Body of pancreas (tissue), 4 donors: ENCODE measurements around the gene P2RX6. TPM values are rescaled to one million over a fixed set of nuclear protein-coding genes. Genes with fewer than 3 reads are reported as not detected.

Source experiments
- ATAC-seq: fragments of 150-250 bp; one replicate; pipeline ENCODE4 v1.9.1; 2016
- DNase-seq, 4 donors: peaks; one replicate each; pipeline ENCODE4 v3.0.0-alpha.2; 2019
- H3K27ac ChIP-seq, 4 donors: fragments of 200-600 bp; sonication (generic); 1 replicate in 3 of 4; 2 replicates in 1 of 4; pipeline versions ENCODE4 v1.5.1 to v1.6.1; 2016 to 2019; ENCODE audit warnings: mild to moderate bottlenecking in 1 of 4, mixed read lengths in 1 of 4, moderate library complexity in 1 of 4
- H3K27me3 ChIP-seq, 2 donors: fragments of 200-600 bp; sonication (generic); one replicate each; pipeline ENCODE4 v1.6.0; 2016; ENCODE audit warnings: mild to moderate bottlenecking in 1 of 2
- H3K36me3 ChIP-seq, 2 donors: fragments of 200-600 bp; sonication (generic); replicated peaks in 1 of 2; 2 replicates each; pipeline ENCODE4 v1.5.1; 2016; ENCODE audit warnings: low read depth in 2 of 2; ENCODE audit not compliant: insufficient read depth in 1 of 2
- H3K4me1 ChIP-seq: fragments of 200-600 bp; sonication (generic); one replicate; pipeline ENCODE4 v1.6.0; 2016
- H3K4me3 ChIP-seq, 2 donors: fragments of 200-600 bp; sonication (generic); 1 replicate in 1 of 2; 2 replicates in 1 of 2; pipeline ENCODE4 v1.5.1; 2016 to 2019
- H3K9me3 ChIP-seq, 3 donors: fragments of 200-600 bp; sonication (generic); 1 replicate in 2 of 3; 2 replicates in 1 of 3; pipeline ENCODE4 v1.5.1; 2016
- POLR2A ChIP-seq, 3 donors: fragments of 450-650 bp; IDR thresholded peaks; one replicate each; pipeline ENCODE4 v1.6.1; 2016; ENCODE audit warnings: antibody characterized with exemption in 3 of 3, mild to moderate bottlenecking in 2 of 3
- WGBS, 2 donors: methylation state at CpG; one replicate each; pipeline ENCODE4 v1.1.5; 2017; 5-methylcytosine and 5-hydroxymethylcytosine counted together
- intact Hi-C: fragments of 100-400 bp; cut with DNase I; formaldehyde crosslinking; loops from one replicate; pipeline ENCODE4 v1.15.1; 2023
- total RNA-seq, 2 donors: library from RNA; depleted of rRNA; stranded (reverse); fragments of >200 nt; gene quantifications; one replicate each; pipeline ENCODE4 v1.1.0, GENCODE V29; 2016
- TF ChIP-seq, protein P1 (sequence below), 7 experiments: fragments of 450-650 bp in 4 of 7; fragments of 200-600 bp in 3 of 7; sonication (generic) in 3 of 7; IDR thresholded peaks; one replicate each; pipeline ENCODE4 v1.5.1; 2016 to 2019; ENCODE audit warnings: antibody characterized with exemption in 7 of 7

P2RX6 gene
- total RNA-seq, 2 donors from 2014 or later, result not detected

GRCh38 chr22:20997536-20998257, 17.3 kb upstream of the P2RX6 start:
- 80 to 84% methylated on average over 6 to 13 of the region's 13 CpGs for WGBS, 2 donors

DNA sequence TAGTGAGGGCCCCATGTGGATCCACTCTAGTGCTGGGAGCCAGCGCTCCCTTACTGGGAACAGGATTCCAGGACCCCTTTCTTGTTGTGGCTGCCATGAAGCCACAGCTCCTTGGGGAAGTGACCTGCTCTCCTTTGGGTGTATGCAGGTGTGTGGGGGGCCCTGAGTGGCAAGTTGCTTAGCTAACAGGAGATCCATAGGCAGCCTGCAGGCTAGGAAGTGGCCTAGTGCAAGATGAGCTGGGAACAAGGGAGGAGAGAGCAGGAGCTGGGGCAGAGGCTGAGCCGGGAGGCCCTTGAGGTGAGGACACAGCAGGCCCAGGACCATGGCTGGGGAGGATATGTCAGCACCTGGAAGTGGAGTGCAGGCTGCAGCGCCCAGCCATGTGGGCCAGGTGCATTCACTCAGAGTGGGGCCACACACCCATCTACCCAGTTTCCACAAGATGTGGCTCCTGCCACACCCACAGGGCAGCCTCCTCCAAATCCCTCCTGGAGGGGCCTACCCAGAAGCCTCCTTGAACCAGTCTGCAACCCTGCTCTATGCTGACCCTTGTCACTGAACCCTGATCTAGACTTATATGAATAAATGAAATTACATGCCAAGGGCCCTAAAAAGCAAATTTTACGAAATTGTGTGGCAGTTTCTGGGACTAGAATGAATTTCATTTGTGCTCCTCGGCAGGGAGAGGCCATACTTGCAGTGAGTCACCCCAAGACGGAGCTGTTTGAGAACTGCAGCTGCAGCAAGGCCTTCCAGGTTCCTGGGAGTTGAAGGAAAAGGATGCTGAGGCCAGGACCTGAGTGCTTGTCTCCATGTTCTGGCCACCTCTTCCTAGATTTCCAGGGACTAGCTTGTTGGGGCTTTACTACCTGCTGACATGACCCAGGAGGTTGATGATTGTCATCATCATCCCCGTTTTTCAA, 16.3 kb upstream of the P2RX6 start:
- ATAC-seq, result no peak
- Histone ChIP-seq H3K36me3 (peaks cover 0 to 9% of the 10 kb centered on the region in 2 donors), H3K4me1 (peaks cover 31% of the 10 kb centered on the region), H3K27me3 (no peaks in the 10 kb centered on the region), H3K4me3 (no peak overlapping the region), H3K9me3 (no peaks in the 10 kb centered on the region), H3K27ac (peak overlapping the region in 1 of 4 donors; percentile 0)
- peak in 1 of 3 donors; percentile 9 for TF ChIP-seq POLR2A (IDR thresholded peaks at IDR 0.05)
- TF ChIP-seq, protein P1, sequence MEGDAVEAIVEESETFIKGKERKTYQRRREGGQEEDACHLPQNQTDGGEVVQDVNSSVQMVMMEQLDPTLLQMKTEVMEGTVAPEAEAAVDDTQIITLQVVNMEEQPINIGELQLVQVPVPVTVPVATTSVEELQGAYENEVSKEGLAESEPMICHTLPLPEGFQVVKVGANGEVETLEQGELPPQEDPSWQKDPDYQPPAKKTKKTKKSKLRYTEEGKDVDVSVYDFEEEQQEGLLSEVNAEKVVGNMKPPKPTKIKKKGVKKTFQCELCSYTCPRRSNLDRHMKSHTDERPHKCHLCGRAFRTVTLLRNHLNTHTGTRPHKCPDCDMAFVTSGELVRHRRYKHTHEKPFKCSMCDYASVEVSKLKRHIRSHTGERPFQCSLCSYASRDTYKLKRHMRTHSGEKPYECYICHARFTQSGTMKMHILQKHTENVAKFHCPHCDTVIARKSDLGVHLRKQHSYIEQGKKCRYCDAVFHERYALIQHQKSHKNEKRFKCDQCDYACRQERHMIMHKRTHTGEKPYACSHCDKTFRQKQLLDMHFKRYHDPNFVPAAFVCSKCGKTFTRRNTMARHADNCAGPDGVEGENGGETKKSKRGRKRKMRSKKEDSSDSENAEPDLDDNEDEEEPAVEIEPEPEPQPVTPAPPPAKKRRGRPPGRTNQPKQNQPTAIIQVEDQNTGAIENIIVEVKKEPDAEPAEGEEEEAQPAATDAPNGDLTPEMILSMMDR (IDR thresholded peaks at IDR 0.05), result no peak
- intact Hi-C loops, result no loop called here
- no peak for DNase-seq
- 53 to 67% methylated on average over 4 to 7 of the region's 7 CpGs for WGBS, 2 donors

More at GRCh38 chr22:20997536-20998257, 17.3 kb upstream of the P2RX6 start:
- DNase-seq (no peak), ATAC-seq (no peak)
- H3K27ac ChIP-seq, result peak overlapping the region in 1 of 4 donors; percentile 0
- no peak overlapping the region for H3K4me3 ChIP-seq
- intact Hi-C loops, result no loop called here
- no peaks in the 10 kb centered on the region for H3K27me3 ChIP-seq
- TF ChIP-seq, protein P1 (IDR thresholded peaks at IDR 0.05), result no peak
- TF ChIP-seq POLR2A (IDR thresholded peaks at IDR 0.05), result no peak
- no peaks in the 10 kb centered on the region for H3K9me3 ChIP-seq
- H3K4me1 ChIP-seq, result peaks cover 21% of the 10 kb centered on the region
- peaks cover 5 to 10% of the 10 kb centered on the region in 2 donors for H3K36me3 ChIP-seq

GRCh38 chr22:20999350-21000206, 15.4 kb upstream of the P2RX6 start:
- no peak for TF ChIP-seq POLR2A (IDR thresholded peaks at IDR 0.05)
- no peak overlapping the region for H3K4me3 ChIP-seq
- ATAC-seq (no peak), DNase-seq (no peak)
- intact Hi-C loops, result no loop called here
- peaks cover 0 to 6% of the 10 kb centered on the region in 2 donors for H3K36me3 ChIP-seq
- no peaks in the 10 kb centered on the region for H3K9me3 ChIP-seq
- H3K4me1 ChIP-seq, result peaks cover 35% of the 10 kb centered on the region
- H3K27me3 ChIP-seq, result no peaks in the 10 kb centered on the region
- WGBS, 2 donors, result 90% methylated on average over 16 to 24 of the region's 27 CpGs
- no peak overlapping the region for H3K27ac ChIP-seq

DNA sequence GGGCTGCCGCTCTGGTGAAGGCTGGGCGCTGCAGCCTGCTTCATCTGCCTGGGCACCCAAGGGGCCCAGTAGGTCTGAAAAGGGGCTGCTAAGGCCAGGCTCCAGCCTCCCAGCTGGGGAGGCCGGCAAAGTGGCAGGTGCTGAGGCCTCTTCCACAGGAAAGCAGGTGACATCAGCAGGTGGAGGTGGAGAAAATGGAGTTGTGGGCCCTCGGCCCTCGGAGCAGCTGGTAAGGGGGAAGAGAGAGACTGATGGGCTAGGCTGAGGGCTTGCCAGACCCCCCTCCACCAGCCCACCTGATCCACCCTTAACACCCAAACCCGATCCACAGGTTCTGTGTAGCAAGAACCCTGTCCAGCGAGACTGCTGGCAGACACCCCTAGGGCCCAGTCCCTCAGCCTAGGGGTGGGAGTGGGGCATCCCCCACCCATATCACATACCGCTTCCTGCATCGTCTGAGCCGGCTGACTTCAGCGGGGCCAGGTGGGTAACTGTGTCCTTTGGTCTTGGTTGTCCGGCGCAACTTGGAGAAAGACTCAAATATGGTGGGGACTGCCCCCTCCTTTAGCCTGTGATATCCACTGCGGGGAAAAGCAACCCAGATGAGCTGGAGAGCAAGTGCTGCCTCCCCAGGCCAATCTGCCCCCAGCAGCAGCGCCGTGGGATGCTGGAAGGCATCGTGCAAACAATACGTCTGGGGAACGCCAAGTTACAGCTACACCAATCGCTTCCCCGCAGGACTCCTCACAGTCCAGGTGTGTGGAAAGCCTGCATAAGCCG, 14.6 kb upstream of the P2RX6 start:
- DNase-seq, result no peak
- ATAC-seq, result no peak
- TF ChIP-seq POLR2A (IDR thresholded peaks at IDR 0.05), result no peak
- TF ChIP-seq, protein P1 (IDR thresholded peaks at IDR 0.05), result no peak
- H3K4me3 ChIP-seq, result no peak overlapping the region
- H3K27ac ChIP-seq, result peak overlapping the region in 3 of 4 donors; percentile 96 to 99 (median 98)
- H3K27me3 ChIP-seq, result no peaks in the 10 kb centered on the region
- intact Hi-C loops, result no loop called here
- no peaks in the 10 kb centered on the region for H3K9me3 ChIP-seq
- peaks cover 35% of the 10 kb centered on the region for H3K4me1 ChIP-seq
- peaks cover 0 to 5% of the 10 kb centered on the region in 2 donors for H3K36me3 ChIP-seq
- 43 to 46% methylated on average over 19 to 22 of the region's 22 CpGs for WGBS, 2 donors
